WERI-Rb-1 (cell line): ENCODE measurements around the gene GRHL3.
A peak's percentile ranks its signal among the peaks of the same experiment; 100 is the strongest.

Source experiments
- DNase-seq: peaks from one replicate; pipeline ENCODE4 v3.0.0-alpha.2; 2020
- H3K27ac ChIP-seq: fragments of 250-450 bp; sonication (Bioruptor Pico); 2 replicates; pipeline ENCODE4 v1.5.1; 2020; ENCODE audit warnings: mild to moderate bottlenecking, moderate library complexity
- H3K27me3 ChIP-seq: fragments of 250-450 bp; sonication (Bioruptor Pico); 2 replicates; pipeline ENCODE4 v1.5.1; 2021; ENCODE audit warnings: mild to moderate bottlenecking, low read depth, moderate library complexity; ENCODE audit not compliant: insufficient read depth, severe bottlenecking
- H3K36me3 ChIP-seq: fragments of 250-450 bp; sonication (Bioruptor Pico); 2 replicates; pipeline ENCODE4 v1.5.1; 2020; ENCODE audit warnings: mild to moderate bottlenecking, moderate library complexity
- H3K4me3 ChIP-seq: 2 replicates; pipeline ENCODE4 v1.5.1; 2011; ENCODE audit warnings: low read depth, mild to moderate bottlenecking, control low read depth, low read length
- H3K9me3 ChIP-seq: fragments of 250-450 bp; sonication (Bioruptor Pico); 2 replicates; pipeline ENCODE4 v1.5.1; 2021; ENCODE audit warnings: mild to moderate bottlenecking, moderate library complexity; ENCODE audit not compliant: severe bottlenecking
- CTCF ChIP-seq: IDR thresholded peaks from 2 replicates; pipeline ENCODE4 v1.5.1; 2011; ENCODE audit warnings: low read depth, mild to moderate bottlenecking, control low read depth, inconsistent platforms, low read length

GRHL3 gene

GRCh38 chr1:24363994-24364393 is 44.8 kb downstream of the GRHL3 start:
- H3K27ac ChIP-seq: no peak overlapping the region
- no peaks in the 10 kb centered on the region for H3K9me3 ChIP-seq
- no peak for TF ChIP-seq CTCF
- H3K27me3 ChIP-seq: no peaks in the 10 kb centered on the region
- no peak overlapping the region for H3K4me3 ChIP-seq
- peaks cover 3% of the 10 kb centered on the region; the same call in 1 of the 2 replicates for H3K36me3 ChIP-seq
- DNase-seq: no peak

- no peak overlapping the region for H3K4me3 ChIP-seq
- no peaks in the 10 kb centered on the region for H3K9me3 ChIP-seq
- TF ChIP-seq CTCF: no peak
- no peak overlapping the region; the same call in 1 of the 2 replicates for H3K27ac ChIP-seq
- peaks cover 3% of the 10 kb centered on the region; the same call in 1 of the 2 replicates for H3K36me3 ChIP-seq
- no peak for DNase-seq
- H3K27me3 ChIP-seq: no peaks in the 10 kb centered on the region
Measured at GRCh38 chr1:24364605-24364974, 45.4 kb downstream of the GRHL3 start.

GRCh38 chr1:24364975-24365678 is 46.0 kb downstream of the GRHL3 start:
- TF ChIP-seq CTCF: no peak
- H3K4me3 ChIP-seq: no peak overlapping the region
- no peaks in the 10 kb centered on the region for H3K27me3 ChIP-seq
- H3K27ac ChIP-seq: no peak overlapping the region; the same call in 1 of the 2 replicates
- peaks cover 3% of the 10 kb centered on the region; the same call in 1 of the 2 replicates for H3K36me3 ChIP-seq
- DNase-seq: peak; percentile 30
- no peaks in the 10 kb centered on the region for H3K9me3 ChIP-seq

- H3K4me3 ChIP-seq: no peak overlapping the region
- H3K9me3 ChIP-seq: no peaks in the 10 kb centered on the region
- H3K36me3 ChIP-seq: peaks cover 3% of the 10 kb centered on the region; the same call in 1 of the 2 replicates
- no peak for TF ChIP-seq CTCF
- no peaks in the 10 kb centered on the region for H3K27me3 ChIP-seq
- no peak for DNase-seq
- H3K27ac ChIP-seq: no peak overlapping the region
Measured at GRCh38 chr1:24366707-24367106, 47.5 kb downstream of the GRHL3 start.

GRCh38 chr1:24369199-24369598 is 50.0 kb downstream of the GRHL3 start:
- Histone ChIP-seq H3K9me3 (no peaks in the 10 kb centered on the region), H3K4me3 (no peak overlapping the region), H3K36me3 (peaks cover 3% of the 10 kb centered on the region; the same call in 1 of the 2 replicates), H3K27me3 (no peaks in the 10 kb centered on the region), H3K27ac (no peak overlapping the region)
- TF ChIP-seq CTCF: no peak
- DNase-seq: no peak

GRCh38 chr1:24369801-24370200 is 50.6 kb downstream of the GRHL3 start:
- no peaks in the 10 kb centered on the region for H3K27me3 ChIP-seq
- TF ChIP-seq CTCF: no peak
- no peak overlapping the region for H3K27ac ChIP-seq
- no peak for DNase-seq
- peaks cover 3% of the 10 kb centered on the region; the same call in 1 of the 2 replicates for H3K36me3 ChIP-seq
- no peak overlapping the region for H3K4me3 ChIP-seq
- no peaks in the 10 kb centered on the region for H3K9me3 ChIP-seq
